HepG2 (cell line): ENCODE data around the gene TMEM256. TPM values are rescaled to one million over a fixed set of nuclear protein-coding genes. Genes with fewer than 3 reads are reported as not detected.
A peak's percentile ranks its signal among the peaks of the same experiment; 100 is the strongest.

Experiments
- ATAC-seq: fragments of 200-7000 bp; cut with Tn5 transposase; 3 replicates; pipeline ENCODE4 v1.9.1; 2020; ENCODE audit warnings: mild to moderate bottlenecking, moderate library complexity
- BruUV-seq: library from RNA; stranded (reverse); fragments of 400-500 nt; replicated peaks from 2 replicates; lab custom pipeline; 2021; lab: Mats Ljungman, UMichigan
- CTCF ChIA-PET: fragments of 300-600 bp; formaldehyde crosslinking; extraction: SDS; loops from one replicate; lab custom pipeline; 2021; ENCODE audit warnings: low total read pairs, inconsistent platforms, low intra/inter-chr PET ratio; lab: Yijun Ruan, JAX
- POLR2A ChIA-PET: fragments of 350-600 bp; sonication (Branson Sonifier 250); formaldehyde crosslinking; loops from one replicate; lab custom pipeline; 2020; ENCODE audit warnings: antibody characterized with exemption, inconsistent platforms; lab: Yijun Ruan, JAX
- DNase-seq: peaks from one replicate; pipeline ENCODE4 v3.0.0-alpha.2; 2015; ENCODE audit warnings: low spot score
- FAIRE-seq: peaks from 3 replicates; lab custom pipeline; 2011; peaks lifted over from hg19 to GRCh38; lab: Jason Lieb, UNC
- H2AFZ ChIP-seq: one replicate; pipeline ENCODE4 v1.6.1; 2011; ENCODE audit warnings: low read length, inconsistent platforms
- H3K27ac ChIP-seq: fragments of 300-600 bp; 3 replicates; pipeline ENCODE4 v1.8.0; 2011; ENCODE audit warnings: mixed run types, mild to moderate bottlenecking, mixed read lengths, low read length, inconsistent platforms; ENCODE audit not compliant: insufficient read depth; ENCODE audit errors: extremely low read length
- H3K27me3 ChIP-seq, 2 experiments: fragments of 200-600 bp in 1 of 2; 2 replicates in 1 of 2; 3 replicates in 1 of 2; pipeline versions ENCODE4 v1.6.0 to v1.8.0; 2011; ENCODE audit warnings: low read length in 2 of 2, mild to moderate bottlenecking in 2 of 2, moderate library complexity in 2 of 2, inconsistent platforms in 1 of 2; ENCODE audit not compliant: insufficient read depth in 2 of 2, control insufficient read depth in 1 of 2
- H3K36me3 ChIP-seq, 2 experiments: fragments of 200-600 bp in 1 of 2; replicated peaks in 1 of 2; 2 replicates in 1 of 2; 3 replicates in 1 of 2; pipeline versions ENCODE4 v1.5.1 to v1.8.0; 2011; ENCODE audit warnings: low read length in 2 of 2, inconsistent platforms in 1 of 2; ENCODE audit not compliant: insufficient read depth in 2 of 2, control insufficient read depth in 1 of 2
- H3K4me1 ChIP-seq: 2 replicates; pipeline ENCODE4 v1.5.1; 2012; ENCODE audit warnings: low read length, inconsistent platforms; ENCODE audit not compliant: insufficient read depth
- H3K4me2 ChIP-seq: 2 replicates; pipeline ENCODE4 v1.6.0; 2011; ENCODE audit warnings: low read depth, low read length, inconsistent platforms
- H3K4me3 ChIP-seq, 3 experiments: fragments of 200-600 bp in 1 of 3; sonication (generic), shearing (Covaris generic) in 1 of 3; replicated peaks in 1 of 3; 2 replicates each; pipeline ENCODE4 v1.5.1; 2011 to 2016; ENCODE audit warnings: low read length in 3 of 3, inconsistent platforms in 2 of 3, low read depth in 2 of 3, mild to moderate bottlenecking in 2 of 3, control low read depth in 1 of 3, mixed read lengths in 1 of 3; ENCODE audit not compliant: insufficient read depth in 1 of 3
- H3K79me2 ChIP-seq: one replicate; pipeline ENCODE4 v1.6.1; 2011; ENCODE audit warnings: low read length, inconsistent platforms; ENCODE audit not compliant: insufficient read depth
- H3K9ac ChIP-seq: 2 replicates; pipeline ENCODE4 v1.6.0; 2011; ENCODE audit warnings: mild to moderate bottlenecking, low read depth, low read length, inconsistent platforms; ENCODE audit not compliant: insufficient read depth
- H3K9me3 ChIP-seq: 2 replicates; pipeline ENCODE4 v1.5.1; 2012; ENCODE audit warnings: mild to moderate bottlenecking, low read length
- H4K20me1 ChIP-seq: 2 replicates; pipeline ENCODE4 v1.6.0; 2011; ENCODE audit warnings: inconsistent platforms, mild to moderate bottlenecking, low read length, moderate library complexity; ENCODE audit not compliant: insufficient read depth
- CHD2 ChIP-seq: IDR thresholded peaks from 2 replicates; pipeline ENCODE4 v1.6.1; 2011; ENCODE audit warnings: low read depth, low read length, improper control_type of control experiment
- NCOR1 ChIP-seq: fragments of 200-600 bp; sonication (generic); IDR thresholded peaks from 2 replicates; pipeline ENCODE4 v1.7.0; 2017; ENCODE audit warnings: antibody characterized with exemption, low read length, borderline replicate concordance
- PAX8 ChIP-seq: sonication (generic); formaldehyde crosslinking; IDR thresholded peaks from 2 replicates; pipeline ENCODE4 v1.8.0; 2022; ENCODE audit warnings: mild to moderate bottlenecking, missing genetic modification reagents, borderline replicate concordance
- RFX3 ChIP-seq: IDR thresholded peaks from 2 replicates; pipeline ENCODE4 v1.6.1; 2016; ENCODE audit warnings: missing biosample characterization, missing genetic modification reagents
- THAP8 ChIP-seq: sonication (generic); formaldehyde crosslinking; IDR thresholded peaks from 2 replicates; pipeline ENCODE4 v1.5.1; 2020; ENCODE audit warnings: missing genetic modification reagents, mild to moderate bottlenecking, borderline replicate concordance
- ZNF558 ChIP-seq: sonication (generic); formaldehyde crosslinking; IDR thresholded peaks from 2 replicates; pipeline ENCODE4 v1.9.0; 2022; ENCODE audit warnings: mild to moderate bottlenecking, missing genetic modification reagents, borderline replicate concordance
- ZNF761 ChIP-seq: sonication (generic); formaldehyde crosslinking; conservative IDR thresholded peaks from 2 replicates; pipeline ENCODE4 v1.4.0; 2020; ENCODE audit warnings: mild to moderate bottlenecking, missing genetic modification reagents
- WGBS: methylation state at CpG from one replicate; pipeline ENCODE4 v1.1.6; 2017; ENCODE audit warnings: low lambda C conversion rate; 5-methylcytosine and 5-hydroxymethylcytosine counted together
- in situ Hi-C: cut with HindIII; loops from 2 replicates; pipeline ENCODE4 v1.10.0; 2017; ENCODE audit warnings: low pct_unique_long_range_greater_than_20kb; ENCODE audit not compliant: extremely low pct_ligation_motif_present
- intact Hi-C: fragments of 100-400 bp; cut with micrococcal nuclease; formaldehyde crosslinking; loops from one replicate; pipeline ENCODE4 v1.10.0; 2022; ENCODE audit not compliant: unreplicated experiment
- polyA plus RNA-seq, 8 experiments: library from polyadenylated mRNA; depleted of rRNA in 3 of 8; stranded (reverse) in 7 of 8; unstranded in 1 of 8; fragments of >200 nt; fragmentation: Illumina TruSeq in 4 of 8; extraction: Trizol in 4 of 8; gene quantifications; 2 replicates each; pipeline versions ENCODE4 v1.2.1 to v1.2.3, GENCODE V29; 2011 to 2016; ENCODE audit warnings: low read depth in 4 of 8, missing spikeins in 1 of 8, mixed read lengths in 1 of 8; ENCODE audit not compliant: insufficient read depth in 1 of 8
- total RNA-seq, 5 experiments: library from RNA; depleted of rRNA; stranded (reverse); fragments of >200 nt; fragmentation: Illumina TruSeq; extraction: Trizol; gene quantifications; 2 replicates each; pipeline ENCODE4 v1.2.3, GENCODE V29; 2016; ENCODE audit warnings: low read depth in 1 of 5
- TF ChIP-seq, protein P1 (sequence below): sonication (generic); formaldehyde crosslinking; IDR thresholded peaks from 2 replicates; pipeline ENCODE4 v1.4.0; 2020; ENCODE audit warnings: missing genetic modification reagents

The TMEM256 gene
- total and polyA plus RNA-seq, 2 of the 13 experiments (the other 11 are each of a cell fraction or from before 2014, with no cell fraction given): 231 to 252 TPM

DNA sequence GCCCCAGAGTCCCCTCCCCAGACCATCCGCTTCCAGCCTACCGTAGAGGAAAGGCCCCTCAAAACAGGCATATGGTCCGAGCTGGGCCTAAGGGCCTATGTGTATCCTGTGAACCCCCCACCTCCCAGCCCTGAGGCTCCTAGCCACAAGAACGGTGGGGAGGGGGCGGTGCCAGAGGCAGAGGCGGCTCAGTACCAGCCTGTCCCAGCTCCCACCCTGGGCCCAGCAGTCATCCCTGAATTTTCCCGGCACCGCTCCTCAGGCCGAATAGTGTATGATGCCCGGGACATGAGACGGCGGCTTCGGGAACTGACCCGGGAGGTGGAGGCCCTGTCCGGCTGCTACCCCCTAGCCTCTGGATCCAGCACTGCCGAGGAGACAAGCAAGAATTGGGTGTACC is 17.3 kb upstream of the TMEM256 start (continued):
- TF ChIP-seq, protein P1, sequence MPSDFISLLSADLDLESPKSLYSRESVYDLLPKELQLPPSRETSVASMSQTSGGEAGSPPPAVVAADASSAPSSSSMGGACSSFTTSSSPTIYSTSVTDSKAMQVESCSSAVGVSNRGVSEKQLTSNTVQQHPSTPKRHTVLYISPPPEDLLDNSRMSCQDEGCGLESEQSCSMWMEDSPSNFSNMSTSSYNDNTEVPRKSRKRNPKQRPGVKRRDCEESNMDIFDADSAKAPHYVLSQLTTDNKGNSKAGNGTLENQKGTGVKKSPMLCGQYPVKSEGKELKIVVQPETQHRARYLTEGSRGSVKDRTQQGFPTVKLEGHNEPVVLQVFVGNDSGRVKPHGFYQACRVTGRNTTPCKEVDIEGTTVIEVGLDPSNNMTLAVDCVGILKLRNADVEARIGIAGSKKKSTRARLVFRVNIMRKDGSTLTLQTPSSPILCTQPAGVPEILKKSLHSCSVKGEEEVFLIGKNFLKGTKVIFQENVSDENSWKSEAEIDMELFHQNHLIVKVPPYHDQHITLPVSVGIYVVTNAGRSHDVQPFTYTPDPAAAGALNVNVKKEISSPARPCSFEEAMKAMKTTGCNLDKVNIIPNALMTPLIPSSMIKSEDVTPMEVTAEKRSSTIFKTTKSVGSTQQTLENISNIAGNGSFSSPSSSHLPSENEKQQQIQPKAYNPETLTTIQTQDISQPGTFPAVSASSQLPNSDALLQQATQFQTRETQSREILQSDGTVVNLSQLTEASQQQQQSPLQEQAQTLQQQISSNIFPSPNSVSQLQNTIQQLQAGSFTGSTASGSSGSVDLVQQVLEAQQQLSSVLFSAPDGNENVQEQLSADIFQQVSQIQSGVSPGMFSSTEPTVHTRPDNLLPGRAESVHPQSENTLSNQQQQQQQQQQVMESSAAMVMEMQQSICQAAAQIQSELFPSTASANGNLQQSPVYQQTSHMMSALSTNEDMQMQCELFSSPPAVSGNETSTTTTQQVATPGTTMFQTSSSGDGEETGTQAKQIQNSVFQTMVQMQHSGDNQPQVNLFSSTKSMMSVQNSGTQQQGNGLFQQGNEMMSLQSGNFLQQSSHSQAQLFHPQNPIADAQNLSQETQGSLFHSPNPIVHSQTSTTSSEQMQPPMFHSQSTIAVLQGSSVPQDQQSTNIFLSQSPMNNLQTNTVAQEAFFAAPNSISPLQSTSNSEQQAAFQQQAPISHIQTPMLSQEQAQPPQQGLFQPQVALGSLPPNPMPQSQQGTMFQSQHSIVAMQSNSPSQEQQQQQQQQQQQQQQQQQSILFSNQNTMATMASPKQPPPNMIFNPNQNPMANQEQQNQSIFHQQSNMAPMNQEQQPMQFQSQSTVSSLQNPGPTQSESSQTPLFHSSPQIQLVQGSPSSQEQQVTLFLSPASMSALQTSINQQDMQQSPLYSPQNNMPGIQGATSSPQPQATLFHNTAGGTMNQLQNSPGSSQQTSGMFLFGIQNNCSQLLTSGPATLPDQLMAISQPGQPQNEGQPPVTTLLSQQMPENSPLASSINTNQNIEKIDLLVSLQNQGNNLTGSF: no peak
- TF ChIP-seq RFX3 (CRISPR knock-in tag) (no peak), ZNF761 (CRISPR knock-in tag) (no peak)

- intact Hi-C loops: no loop called here
- Histone ChIP-seq H4K20me1 (no peaks in the 10 kb centered on the region), H3K36me3 (no peaks in the 10 kb centered on the region), H3K9me3 (no peaks in the 10 kb centered on the region), H3K27me3 (peaks cover 2 to 5% of the 10 kb centered on the region in 2 experiments; a peak in 1 of 5 replicates), H3K4me3 (no peak within 1 kb of the TSS), H2AFZ (no peak within 1 kb of the TSS), H3K9ac (no peak within 1 kb of the TSS), H3K79me2 (no peaks in the 10 kb centered on the region), H3K27ac (no peak within 1 kb of the TSS), H3K4me2 (no peak within 1 kb of the TSS), H3K4me1 (peaks cover 13% of the 10 kb centered on the region; the same call in 1 of the 2 replicates)
- 53% methylated on average over 8 of the region's 17 CpGs for WGBS
- ChIA-PET CTCF (no interaction called here), POLR2A (interaction anchor here (1.8 kb wide), 1 partner anchor 16 kb away, joined by 11 read pairs; the partner anchor contains the start of gene TMEM256)
- no peak for TF ChIP-seq THAP8 (CRISPR knock-in tag)
- TF ChIP-seq NCOR1: no peak
- no peak for TF ChIP-seq ZNF558 (CRISPR knock-in tag)
- TF ChIP-seq CHD2: no peak
- no peak for TF ChIP-seq PAX8 (CRISPR knock-in tag)
- FAIRE-seq: no peak
- ATAC-seq: peak; percentile 13; the same call in 1 of the 3 replicates
- in situ Hi-C loops: no loop called here
- BruUV-seq: no TSS peak
- no peak for DNase-seq
Measured at GRCh38 chr17:7419819-7420610, 16.1 kb upstream of the TMEM256 start, which contains the start of gene SPEM1. Gene SPEM1, plus strand, starts transcription at chr17:7420324. Its CDS starts 61 bp downstream, at chr17:7420385.
